WERI-Rb-1 (cell line): ENCODE results near the gene C4orf50.

Experiments used
- DNase-seq: peaks from one replicate; pipeline ENCODE4 v3.0.0-alpha.2; 2020
- H3K27ac ChIP-seq: fragments of 250-450 bp; sonication (Bioruptor Pico); 2 replicates; pipeline ENCODE4 v1.5.1; 2020; ENCODE audit warnings: mild to moderate bottlenecking, moderate library complexity
- H3K27me3 ChIP-seq: fragments of 250-450 bp; sonication (Bioruptor Pico); 2 replicates; pipeline ENCODE4 v1.5.1; 2021; ENCODE audit warnings: mild to moderate bottlenecking, low read depth, moderate library complexity; ENCODE audit not compliant: insufficient read depth, severe bottlenecking
- H3K36me3 ChIP-seq: fragments of 250-450 bp; sonication (Bioruptor Pico); 2 replicates; pipeline ENCODE4 v1.5.1; 2020; ENCODE audit warnings: mild to moderate bottlenecking, moderate library complexity
- H3K4me3 ChIP-seq: 2 replicates; pipeline ENCODE4 v1.5.1; 2011; ENCODE audit warnings: low read depth, mild to moderate bottlenecking, control low read depth, low read length
- H3K9me3 ChIP-seq: fragments of 250-450 bp; sonication (Bioruptor Pico); 2 replicates; pipeline ENCODE4 v1.5.1; 2021; ENCODE audit warnings: mild to moderate bottlenecking, moderate library complexity; ENCODE audit not compliant: severe bottlenecking
- TF ChIP-seq, protein P1 (sequence below): IDR thresholded peaks from 2 replicates; pipeline ENCODE4 v1.5.1; 2011; ENCODE audit warnings: low read depth, mild to moderate bottlenecking, control low read depth, inconsistent platforms, low read length

C4orf50 gene

DNA sequence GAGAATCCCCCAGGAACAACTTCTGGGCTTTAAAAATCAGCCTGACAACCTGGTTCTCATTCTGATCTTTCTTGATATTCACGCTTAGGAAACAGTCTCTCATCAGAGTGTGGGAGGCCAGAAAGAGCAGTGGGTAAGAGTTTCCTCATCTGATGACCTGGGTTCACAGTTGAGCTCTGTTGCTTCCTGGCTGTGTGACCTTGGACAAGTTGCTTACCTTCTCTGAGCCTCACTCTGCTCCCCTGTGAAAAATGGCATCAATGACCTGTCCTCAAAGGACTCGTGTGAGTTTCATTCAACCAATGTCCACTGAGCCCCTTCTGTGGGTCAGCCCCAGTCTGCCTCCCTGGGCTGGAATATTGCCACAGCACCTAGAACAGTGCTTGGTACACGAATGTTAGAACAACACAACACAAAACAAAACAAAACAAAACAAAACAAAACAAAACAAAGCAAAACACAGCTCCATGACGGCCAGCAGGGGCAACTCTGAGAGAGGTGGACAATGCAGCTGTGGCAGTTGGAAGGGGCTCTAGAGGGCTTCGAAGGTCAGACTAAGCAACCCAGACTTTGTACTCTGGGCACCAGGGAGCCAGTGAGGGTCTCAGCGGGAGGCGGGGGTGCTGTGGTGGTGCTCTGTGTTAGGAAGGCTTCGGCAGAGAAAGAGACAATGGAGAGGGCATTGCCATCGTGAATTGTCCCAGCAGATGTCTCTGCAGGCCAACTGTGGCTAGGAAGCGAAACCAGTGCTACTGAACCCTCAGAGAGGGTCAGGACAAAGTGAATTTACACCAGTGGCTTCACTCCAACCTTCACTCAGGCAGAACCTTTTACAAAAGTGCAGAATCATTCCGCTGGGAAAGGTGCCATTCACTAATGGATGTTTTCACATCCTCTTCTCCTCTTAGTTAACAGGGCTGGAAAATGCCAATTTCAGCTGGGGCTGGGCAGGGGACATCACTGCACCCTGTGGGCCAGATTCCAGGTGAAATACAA, 14.3 kb upstream of the C4orf50 start:
- no peaks in the 10 kb centered on the region for H3K36me3 ChIP-seq
- DNase-seq, result no peak
- TF ChIP-seq, protein P1, sequence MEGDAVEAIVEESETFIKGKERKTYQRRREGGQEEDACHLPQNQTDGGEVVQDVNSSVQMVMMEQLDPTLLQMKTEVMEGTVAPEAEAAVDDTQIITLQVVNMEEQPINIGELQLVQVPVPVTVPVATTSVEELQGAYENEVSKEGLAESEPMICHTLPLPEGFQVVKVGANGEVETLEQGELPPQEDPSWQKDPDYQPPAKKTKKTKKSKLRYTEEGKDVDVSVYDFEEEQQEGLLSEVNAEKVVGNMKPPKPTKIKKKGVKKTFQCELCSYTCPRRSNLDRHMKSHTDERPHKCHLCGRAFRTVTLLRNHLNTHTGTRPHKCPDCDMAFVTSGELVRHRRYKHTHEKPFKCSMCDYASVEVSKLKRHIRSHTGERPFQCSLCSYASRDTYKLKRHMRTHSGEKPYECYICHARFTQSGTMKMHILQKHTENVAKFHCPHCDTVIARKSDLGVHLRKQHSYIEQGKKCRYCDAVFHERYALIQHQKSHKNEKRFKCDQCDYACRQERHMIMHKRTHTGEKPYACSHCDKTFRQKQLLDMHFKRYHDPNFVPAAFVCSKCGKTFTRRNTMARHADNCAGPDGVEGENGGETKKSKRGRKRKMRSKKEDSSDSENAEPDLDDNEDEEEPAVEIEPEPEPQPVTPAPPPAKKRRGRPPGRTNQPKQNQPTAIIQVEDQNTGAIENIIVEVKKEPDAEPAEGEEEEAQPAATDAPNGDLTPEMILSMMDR, result no peak
- H3K27me3 ChIP-seq, result no peaks in the 10 kb centered on the region
- no peak overlapping the region for H3K27ac ChIP-seq
- H3K4me3 ChIP-seq, result no peak overlapping the region
- no peaks in the 10 kb centered on the region for H3K9me3 ChIP-seq

DNA sequence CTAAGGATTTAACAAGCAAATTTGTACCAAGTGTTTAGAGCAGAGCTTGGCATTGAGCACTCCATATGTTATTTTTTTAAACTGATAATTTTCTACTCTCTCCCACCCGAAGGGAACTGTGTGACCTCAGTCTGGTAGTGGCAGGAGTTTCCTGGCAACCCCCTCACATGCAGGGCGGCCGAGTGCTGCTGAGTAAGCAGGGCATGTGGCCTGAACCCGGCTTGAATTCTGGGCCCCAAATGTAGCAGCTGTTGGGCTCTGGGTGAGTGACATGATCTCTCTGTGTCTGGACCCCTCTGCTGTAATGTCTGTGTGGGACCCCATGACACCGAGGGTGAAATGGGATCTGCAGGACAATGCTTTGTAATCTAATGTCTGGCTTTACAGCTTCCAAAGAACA, 13.6 kb upstream of the C4orf50 start:
- Histone ChIP-seq H3K36me3 (no peaks in the 10 kb centered on the region), H3K27ac (no peak overlapping the region), H3K27me3 (no peaks in the 10 kb centered on the region), H3K9me3 (no peaks in the 10 kb centered on the region), H3K4me3 (no peak overlapping the region)
- DNase-seq, result no peak
- TF ChIP-seq, protein P1, result no peak

DNA sequence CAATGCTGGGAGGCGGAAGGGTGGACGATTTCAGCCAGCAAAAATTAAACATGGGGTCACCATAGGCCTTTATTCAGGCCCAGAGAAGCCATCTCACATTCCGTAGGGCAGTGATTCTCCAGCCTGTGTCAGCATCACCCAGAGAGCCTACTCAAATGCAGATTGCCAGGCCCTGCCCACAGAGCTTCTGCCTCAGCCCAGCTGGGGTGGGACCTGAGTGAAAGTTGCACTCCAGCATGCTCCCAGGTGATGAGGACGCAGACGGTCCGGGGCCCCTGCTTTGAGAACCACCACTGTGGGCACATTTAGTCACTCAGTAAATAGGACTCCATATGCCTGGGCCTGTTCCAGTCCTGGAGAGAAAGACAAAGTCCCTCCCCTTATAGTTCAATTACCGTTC, 12.4 kb upstream of the C4orf50 start:
- H3K27ac ChIP-seq, result no peak overlapping the region
- TF ChIP-seq, protein P1, result no peak
- no peak for DNase-seq
- H3K36me3 ChIP-seq, result no peaks in the 10 kb centered on the region
- H3K27me3 ChIP-seq, result no peaks in the 10 kb centered on the region
- no peaks in the 10 kb centered on the region for H3K9me3 ChIP-seq
- no peak overlapping the region for H3K4me3 ChIP-seq

DNA sequence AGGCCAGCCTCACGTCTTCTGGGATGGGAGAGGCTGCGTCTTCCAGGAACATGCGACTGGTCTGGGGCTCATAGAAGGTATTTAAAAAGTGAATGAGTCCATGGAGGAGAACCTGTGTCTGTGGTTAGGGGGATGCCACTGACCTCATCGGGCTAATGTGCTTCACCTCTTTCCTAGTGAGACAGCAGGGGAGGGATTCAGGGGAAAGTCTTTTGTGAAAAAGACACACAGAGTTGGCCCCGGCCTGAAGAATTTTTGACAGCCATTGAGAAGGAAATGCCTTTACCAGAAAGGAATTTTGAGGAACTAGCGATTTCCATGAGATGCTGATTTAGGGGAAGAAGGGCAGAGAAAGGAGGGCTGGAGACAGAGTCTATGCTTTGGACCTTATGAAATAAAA, 11.0 kb upstream of the C4orf50 start:
- H3K27me3 ChIP-seq, result no peaks in the 10 kb centered on the region
- H3K9me3 ChIP-seq, result no peaks in the 10 kb centered on the region
- H3K27ac ChIP-seq, result no peak overlapping the region
- TF ChIP-seq, protein P1, result no peak
- no peak for DNase-seq
- H3K36me3 ChIP-seq, result no peaks in the 10 kb centered on the region
- no peak overlapping the region for H3K4me3 ChIP-seq

DNA sequence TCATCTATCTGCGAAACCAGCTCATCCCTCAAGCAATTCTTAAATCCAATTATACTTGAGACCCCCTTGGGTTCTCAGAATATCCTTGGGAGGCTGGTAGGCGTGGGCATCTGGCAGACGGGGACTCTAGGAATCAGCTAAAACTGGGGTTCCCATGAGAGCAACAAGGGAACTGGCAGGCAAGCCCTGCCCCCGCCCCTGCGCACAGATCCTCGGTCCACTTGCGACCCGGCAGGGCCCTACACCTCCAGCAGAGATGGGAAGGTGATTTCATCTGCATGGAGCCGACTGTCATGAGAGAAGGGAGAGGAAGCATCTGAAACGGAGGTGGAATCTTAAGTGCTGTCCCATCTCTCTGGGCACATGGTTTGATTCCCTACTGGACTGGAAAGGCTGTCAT, 9.9 kb upstream of the C4orf50 start:
- DNase-seq, result no peak
- TF ChIP-seq, protein P1, result no peak
- Histone ChIP-seq H3K27ac (no peak overlapping the region), H3K27me3 (no peaks in the 10 kb centered on the region), H3K9me3 (no peaks in the 10 kb centered on the region), H3K4me3 (no peak overlapping the region), H3K36me3 (no peaks in the 10 kb centered on the region)
